ENCODE results near the gene VASH1. TPM values are rescaled to one million over a fixed set of nuclear protein-coding genes. Genes with fewer than 3 reads are reported as not detected.

VASH1 gene
- total RNA-seq, 2 experiments from 2014 or later: 7.3 to 9.2 TPM

DNA sequence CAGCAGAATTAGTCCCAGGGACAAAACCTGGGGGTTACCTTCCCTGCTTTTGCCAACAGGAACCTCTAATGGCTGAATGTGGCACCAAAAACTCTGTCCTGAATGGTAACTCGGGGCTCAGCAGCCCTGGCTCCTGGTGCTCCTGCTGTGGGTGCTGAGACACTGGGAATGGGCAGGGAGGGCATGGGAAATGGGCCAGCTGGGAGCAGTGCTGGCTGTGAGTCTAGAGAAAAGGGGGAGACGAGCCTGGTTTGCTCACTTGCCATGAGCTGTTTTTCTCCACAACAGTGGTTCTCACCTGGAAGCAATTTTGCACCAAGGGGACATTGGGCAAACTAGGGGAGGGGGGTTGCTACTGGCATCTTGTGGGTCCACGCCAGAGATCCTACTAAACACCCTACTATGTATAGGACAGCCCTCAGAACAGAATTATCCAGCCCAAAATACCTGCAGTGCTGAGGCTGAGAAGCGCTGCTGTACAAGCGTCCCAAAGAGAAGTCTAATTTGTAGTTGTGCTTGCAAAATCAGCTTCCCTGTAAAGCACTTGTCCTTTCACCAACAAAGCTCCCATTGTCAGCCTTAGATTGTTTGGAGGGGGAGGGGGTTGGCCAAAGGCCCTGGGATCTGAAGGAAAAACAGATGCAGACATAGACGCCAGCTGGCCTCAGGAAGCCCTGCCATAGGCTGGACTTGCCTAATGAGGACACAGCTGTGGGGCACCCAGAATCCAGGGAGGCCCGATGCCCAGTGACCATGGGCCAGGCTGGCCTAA is 68.6 kb downstream of the VASH1 start:
- TF ChIP-seq CTCF (IDR thresholded peaks at IDR 0.05): no peak
- no peak overlapping the region for H3K27ac Mint-ChIP-seq
- ChIA-PET CTCF (no interaction called here), POLR2A (interaction anchor here (0.6 kb wide), 1 partner anchor 799 kb away, joined by 4 read pairs; no protein-coding TSS in a partner anchor)
- no peaks in the 10 kb centered on the region for H3K36me3 ChIP-seq (ENCODE audit: insufficient read depth, low read length)
- no peak overlapping the region for H3K27ac ChIP-seq (ENCODE audit: low read depth in 1 of 2, low read length in 2 of 2)
- H3K27me3 Mint-ChIP-seq: peaks cover 12% of the 10 kb centered on the region
- no peak overlapping the region for H3K4me3 Mint-ChIP-seq
- no peaks in the 10 kb centered on the region for H3K36me3 Mint-ChIP-seq (ENCODE audit: low read depth)
- H3K9me3 ChIP-seq (ENCODE audit: control insufficient read depth in 1 of 2, insufficient read depth in 1 of 2, low read length in 2 of 2): no peaks in the 10 kb centered on the region
- peaks cover 0 to 3% of the 10 kb centered on the region in 2 experiments for H3K27me3 ChIP-seq (ENCODE audit: control insufficient read depth in 1 of 2, insufficient read depth in 2 of 2, low read length in 2 of 2)
- intact Hi-C loops (cut with DNase I, micrococcal nuclease): no loop called here
- H3K4me1 ChIP-seq (ENCODE audit: insufficient read depth, low read length): no peaks in the 10 kb centered on the region
- DNase-seq (no peak), ATAC-seq (ENCODE audit: poor library complexity) (no peak)
- no peaks in the 10 kb centered on the region for H3K4me1 Mint-ChIP-seq (ENCODE audit: low read depth)
- no peaks in the 10 kb centered on the region for H3K9me3 Mint-ChIP-seq
- H3K4me3 ChIP-seq (ENCODE audit: low read length): no peak overlapping the region

DNA sequence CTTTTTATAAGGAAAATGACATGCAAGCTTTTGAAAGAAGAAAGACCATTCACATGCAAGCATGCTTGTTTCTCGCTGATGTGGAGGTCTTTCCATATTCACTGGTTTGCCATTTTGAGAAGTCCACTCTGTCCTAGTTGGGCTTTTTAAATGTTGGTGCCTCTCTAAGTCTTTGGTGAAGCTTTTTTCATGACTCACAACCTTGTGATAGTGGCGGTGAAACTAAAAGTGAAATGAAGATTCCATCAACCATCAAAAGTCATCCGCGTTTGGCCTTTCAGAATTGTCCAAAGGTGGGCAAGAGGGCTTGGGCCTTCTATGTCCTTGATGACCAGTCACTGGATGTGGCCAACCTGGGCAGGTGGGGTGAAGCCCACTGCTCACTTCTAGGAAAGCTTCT is 69.3 kb downstream of the VASH1 start:
- intact Hi-C loops (cut with DNase I, micrococcal nuclease): no loop called here
- CTCF ChIA-PET: no interaction called here

GRCh38 chr14:76832503-76832988 is 71.3 kb downstream of the VASH1 start:
- no peaks in the 10 kb centered on the region for H3K9me3 ChIP-seq (ENCODE audit: control insufficient read depth in 1 of 2, insufficient read depth in 1 of 2, low read length in 2 of 2)

More for the DNA sequence above, 69.3 kb downstream of the VASH1 start:
- Mint-ChIP-seq H3K27me3 (peaks cover 8% of the 10 kb centered on the region), H3K4me1 (ENCODE audit: low read depth) (no peaks in the 10 kb centered on the region), H3K9me3 (no peaks in the 10 kb centered on the region), H3K27ac (no peak overlapping the region), H3K36me3 (ENCODE audit: low read depth) (no peaks in the 10 kb centered on the region), H3K4me3 (no peak overlapping the region)
- H3K36me3 ChIP-seq (ENCODE audit: insufficient read depth, low read length): no peaks in the 10 kb centered on the region
- DNase-seq: no peak
- peaks cover 0 to 3% of the 10 kb centered on the region in 2 experiments for H3K27me3 ChIP-seq (ENCODE audit: control insufficient read depth in 1 of 2, insufficient read depth in 2 of 2, low read length in 2 of 2)
- no peaks in the 10 kb centered on the region for H3K4me1 ChIP-seq (ENCODE audit: insufficient read depth, low read length)
- H3K27ac ChIP-seq (ENCODE audit: low read depth in 1 of 2, low read length in 2 of 2): no peak overlapping the region
- no peaks in the 10 kb centered on the region for H3K9me3 ChIP-seq (ENCODE audit: control insufficient read depth in 1 of 2, insufficient read depth in 1 of 2, low read length in 2 of 2)
- no peak overlapping the region for H3K4me3 ChIP-seq (ENCODE audit: low read length)
- TF ChIP-seq CTCF (IDR thresholded peaks at IDR 0.05): no peak
- POLR2A ChIA-PET: interaction anchor here (0.6 kb wide), 1 partner anchor 798 kb away, joined by 4 read pairs; no protein-coding TSS in a partner anchor
- no peak for ATAC-seq (ENCODE audit: poor library complexity)

More at GRCh38 chr14:76832503-76832988, 71.3 kb downstream of the VASH1 start:
- Mint-ChIP-seq H3K9me3 (no peaks in the 10 kb centered on the region), H3K27me3 (peaks cover 8% of the 10 kb centered on the region), H3K36me3 (ENCODE audit: low read depth) (no peaks in the 10 kb centered on the region), H3K4me3 (no peak overlapping the region), H3K27ac (no peak overlapping the region), H3K4me1 (ENCODE audit: low read depth) (no peaks in the 10 kb centered on the region)
- Histone ChIP-seq H3K27me3 (ENCODE audit: control insufficient read depth in 1 of 2, insufficient read depth in 2 of 2, low read length in 2 of 2) (peaks cover 0 to 3% of the 10 kb centered on the region in 2 experiments), H3K4me3 (ENCODE audit: low read length) (no peak overlapping the region), H3K4me1 (ENCODE audit: insufficient read depth, low read length) (no peaks in the 10 kb centered on the region), H3K27ac (ENCODE audit: low read depth in 1 of 2, low read length in 2 of 2) (no peak overlapping the region), H3K36me3 (ENCODE audit: insufficient read depth, low read length) (no peaks in the 10 kb centered on the region)
- DNase-seq: peak in 2 of 14 experiments; percentile 32 to 33
- no peak for TF ChIP-seq CTCF (IDR thresholded peaks at IDR 0.05)
- intact Hi-C loops (cut with DNase I, micrococcal nuclease): no loop called here
- ChIA-PET CTCF (no interaction called here), POLR2A (no interaction called here)
- no peak for ATAC-seq (ENCODE audit: poor library complexity)

Other genes with a start within 250 kb of the VASH1 start
- gene ANGEL1, start 51.4 kb downstream of the VASH1 start, total RNA-seq: 10 to 100 TPM; 10.1 to 10.4 TPM
- gene LRRC74A, start 64.9 kb downstream of the VASH1 start, total RNA-seq: not detected

All from CD4-positive, alpha-beta T cell (primary cell).